NOMO-1 (cell line): ENCODE data around the gene EBF4.
"Not testable (repeated sequence)": the region's sequence is repeated elsewhere in the genome, so short reads cannot be mapped to it uniquely, and the experiment has no call there.

Experiments used
- DNase-seq, 2 experiments: peaks; one replicate each; lab custom pipeline; 2025; ENCODE audit not compliant: unreplicated experiment in 2 of 2; lab: John Stamatoyannopoulos, UW

The EBF4 gene

GRCh38 chr20:2754424-2754823, 61.8 kb downstream of the EBF4 start:
- DNase-seq: no peak

GRCh38 chr20:2755451-2756055, 63.0 kb downstream of the EBF4 start:
- DNase-seq: no peak

GRCh38 chr20:2756056-2756611, 63.6 kb downstream of the EBF4 start:
- DNase-seq: no peak

GRCh38 chr20:2757001-2757400, 64.4 kb downstream of the EBF4 start:
- no peak for DNase-seq

- DNase-seq: no peak
Observed at GRCh38 chr20:2757969-2758368, 65.4 kb downstream of the EBF4 start.

GRCh38 chr20:2759143-2759542, 66.6 kb downstream of the EBF4 start:
- no peak for DNase-seq

- no peak for DNase-seq
Observed at GRCh38 chr20:2759603-2760296, 67.2 kb downstream of the EBF4 start.

GRCh38 chr20:2760297-2760951, 67.8 kb downstream of the EBF4 start:
- no peak for DNase-seq

- DNase-seq: no peak
Observed at GRCh38 chr20:2760952-2761305, 68.3 kb downstream of the EBF4 start.

- DNase-seq: no peak
Observed at GRCh38 chr20:2761885-2762284, 69.3 kb downstream of the EBF4 start.

- no peak for DNase-seq
Observed at GRCh38 chr20:2762578-2763131, 70.1 kb downstream of the EBF4 start.

GRCh38 chr20:2763186-2763585, 70.6 kb downstream of the EBF4 start:
- DNase-seq: no peak

GRCh38 chr20:2767768-2768631, 75.4 kb downstream of the EBF4 start:
- DNase-seq: no peak

GRCh38 chr20:2768632-2769015, 76.0 kb downstream of the EBF4 start:
- DNase-seq: no peak

GRCh38 chr20:2770091-2770490, 77.5 kb downstream of the EBF4 start:
- DNase-seq: not testable (repeated sequence)

GRCh38 chr20:2771631-2772080, 79.1 kb downstream of the EBF4 start:
- DNase-seq: no peak

- no peak for DNase-seq
Observed at GRCh38 chr20:2773812-2774211, 81.2 kb downstream of the EBF4 start.

GRCh38 chr20:2775139-2775538, 82.6 kb downstream of the EBF4 start:
- DNase-seq: no peak

GRCh38 chr20:2778602-2779321, 86.2 kb downstream of the EBF4 start:
- DNase-seq: no peak

GRCh38 chr20:2780948-2781347, 88.4 kb downstream of the EBF4 start:
- DNase-seq: no peak
